PC-9 (cell line): ENCODE data around the gene UPF2. TPM values are rescaled to one million over a fixed set of nuclear protein-coding genes. Genes with fewer than 3 reads are reported as not detected.
A peak's percentile ranks its signal among the peaks of the same experiment; 100 is the strongest.

Experiments
- BruUV-seq: library from RNA; stranded (reverse); fragments of 400-500 nt; replicated peaks from 2 replicates; lab custom pipeline; 2021; lab: Mats Ljungman, UMichigan
- CTCF ChIA-PET: fragments of 300-600 bp; sonication (Branson Sonifier 250); formaldehyde crosslinking; loops from one replicate; lab custom pipeline; 2022; ENCODE audit warnings: antibody characterized with exemption; lab: Charles Lee
- POLR2A ChIA-PET: fragments of 300-600 bp; sonication (Branson Sonifier 250); formaldehyde crosslinking; loops from one replicate; lab custom pipeline; 2022; ENCODE audit warnings: antibody characterized with exemption; ENCODE audit not compliant: unreplicated experiment; lab: Charles Lee
- DNase-seq, 2 experiments: peaks; one replicate each; pipeline versions ENCODE4 v3.0.0 to v3.0.0-alpha.2; 2015 to 2022; ENCODE audit warnings: mixed read lengths in 1 of 2
- H2AFZ ChIP-seq: fragments of 200-600 bp; sonication (generic); 2 replicates; pipeline ENCODE4 v1.8.1; 2017; ENCODE audit warnings: antibody characterized with exemption
- H3F3A ChIP-seq: fragments of 200-600 bp; sonication (generic); 2 replicates; pipeline ENCODE4 v1.8.1; 2017; ENCODE audit warnings: antibody characterized with exemption, mild to moderate bottlenecking, low read depth; ENCODE audit not compliant: insufficient read depth
- H3K27ac ChIP-seq: fragments of 200-600 bp; sonication (generic); 2 replicates; pipeline ENCODE4 v1.6.1; 2016; ENCODE audit warnings: mixed run types
- H3K27me3 ChIP-seq: fragments of 200-600 bp; sonication (generic); 2 replicates; pipeline ENCODE4 v1.6.1; 2016; ENCODE audit warnings: low read depth, mixed run types; ENCODE audit not compliant: insufficient read depth
- H3K36me3 ChIP-seq: fragments of 200-600 bp; sonication (generic); 2 replicates; pipeline ENCODE4 v1.6.1; 2016; ENCODE audit warnings: low read depth, mixed run types
- H3K4me1 ChIP-seq: fragments of 200-600 bp; sonication (generic); replicated peaks from 2 replicates; pipeline ENCODE4 v1.6.1; 2016; ENCODE audit warnings: mixed run types; ENCODE audit not compliant: insufficient read depth
- H3K4me2 ChIP-seq: fragments of 200-600 bp; sonication (generic); 2 replicates; pipeline ENCODE4 v1.6.1; 2017; ENCODE audit warnings: mixed run types
- H3K4me3 ChIP-seq: fragments of 200-600 bp; sonication (generic); 2 replicates; pipeline ENCODE4 v1.6.1; 2016; ENCODE audit warnings: mixed run types
- H3K79me2 ChIP-seq: fragments of 200-600 bp; sonication (generic); 2 replicates; pipeline ENCODE4 v1.6.1; 2017; ENCODE audit warnings: low read depth, mixed run types
- H3K9me2 ChIP-seq: fragments of 200-600 bp; sonication (generic); 2 replicates; pipeline ENCODE4 v1.8.1; 2017; ENCODE audit warnings: mild to moderate bottlenecking; ENCODE audit not compliant: insufficient read depth
- H3K9me3 ChIP-seq: fragments of 200-600 bp; sonication (generic); 2 replicates; pipeline ENCODE4 v1.8.1; 2016; ENCODE audit warnings: low read depth; ENCODE audit not compliant: insufficient read depth
- H4K20me1 ChIP-seq: fragments of 200-600 bp; sonication (generic); 2 replicates; pipeline ENCODE4 v1.8.1; 2017; ENCODE audit not compliant: insufficient read depth
- CTCF ChIP-seq: fragments of 200-600 bp; sonication (generic); conservative IDR thresholded peaks from 2 replicates; pipeline ENCODE4 v1.6.1; 2017; ENCODE audit warnings: mixed run types, antibody characterized with exemption, mild to moderate bottlenecking, moderate library complexity
- EZH2 ChIP-seq: fragments of 200-600 bp; sonication (generic); IDR thresholded peaks from 2 replicates; pipeline ENCODE4 v1.8.0; 2017; ENCODE audit warnings: antibody characterized with exemption, low read depth
- intact Hi-C: fragments of 100-400 bp; cut with micrococcal nuclease; formaldehyde crosslinking; loops from one replicate; pipeline ENCODE4 v1.10.0; 2022; ENCODE audit not compliant: unreplicated experiment
- total RNA-seq: library from RNA; stranded (reverse); gene quantifications from 2 replicates; pipeline ENCODE4 v1.2.3, GENCODE V29; 2021

UPF2 gene
- total RNA-seq, 1 experiment from 2014 or later = 25.9 TPM

GRCh38 chr10:11881477-11882417, 160.9 kb downstream of the UPF2 start:
- no TSS peak for BruUV-seq
- Histone ChIP-seq H3K27me3 (no peaks in the 10 kb centered on the region), H3K27ac (peak overlapping the region; percentile 100), H3F3A (peaks cover 47% of the 10 kb centered on the region), H3K4me3 (peak overlapping the region; percentile 36; the same call in 1 of the 2 replicates), H3K9me3 (no peaks in the 10 kb centered on the region), H3K36me3 (no peaks in the 10 kb centered on the region), H3K79me2 (0 out of 2 replicates have a peak, but pooled peaks cover 3% of the 10 kb centered on the region), H3K4me2 (peak overlapping the region; percentile 73), H3K4me1 (peaks cover 79% of the 10 kb centered on the region), H3K9me2 (no peaks in the 10 kb centered on the region), H4K20me1 (no peaks in the 10 kb centered on the region), H2AFZ (peak overlapping the region; percentile 41; the same call in 1 of the 2 replicates)
- DNase-seq = peak; percentile 90 to 94
- ChIA-PET POLR2A (interaction anchor here (0.5 to 1.4 kb wide), 12 partner anchors 14 to 314 kb away, joined by 3 to 7 read pairs (median 4); partner anchors contain the start of gene NUDT5), CTCF (interaction anchor here (0.5 to 2.6 kb wide), 6 partner anchors 16 to 246 kb away, joined by 3 to 12 read pairs (median 5); no protein-coding TSS in a partner anchor)
- intact Hi-C loops = loop anchor here (1.0 kb wide), 3 partner anchors 7 to 105 kb away; no protein-coding TSS in a partner anchor
- TF ChIP-seq EZH2 = no peak
- peak; percentile 44 for TF ChIP-seq CTCF

GRCh38 chr10:11881030-11881476, 161.6 kb downstream of the UPF2 start:
- peaks cover 54% of the 10 kb centered on the region for H3F3A ChIP-seq
- H3K9me2 ChIP-seq = no peaks in the 10 kb centered on the region
- H3K9me3 ChIP-seq = no peaks in the 10 kb centered on the region
- H2AFZ ChIP-seq = no peak overlapping the region
- no peak overlapping the region for H3K4me3 ChIP-seq
- H3K4me1 ChIP-seq = peaks cover 79% of the 10 kb centered on the region
- TF ChIP-seq EZH2 = no peak
- TF ChIP-seq CTCF = no peak
- H3K36me3 ChIP-seq = no peaks in the 10 kb centered on the region
- TSS peak; percentile 84 for BruUV-seq
- peak overlapping the region; percentile 73 for H3K4me2 ChIP-seq
- no peak for DNase-seq
- no peaks in the 10 kb centered on the region for H4K20me1 ChIP-seq
- H3K79me2 ChIP-seq = 0 out of 2 replicates have a peak, but pooled peaks cover 3% of the 10 kb centered on the region
- no peaks in the 10 kb centered on the region for H3K27me3 ChIP-seq
- POLR2A ChIA-PET = interaction anchor here (0.6 to 1.4 kb wide), 8 partner anchors 17 to 314 kb away, joined by 3 to 7 read pairs (median 4); partner anchors contain the start of gene NUDT5
- intact Hi-C loops = loop anchor here (1.0 kb wide), 1 partner anchor 105 kb away; no protein-coding TSS in a partner anchor
- peak overlapping the region; percentile 100 for H3K27ac ChIP-seq
- CTCF ChIA-PET = interaction anchor here (0.6 to 2.6 kb wide), 4 partner anchors 17 to 105 kb away, joined by 3 to 12 read pairs (median 5); no protein-coding TSS in a partner anchor
